Body of pancreas (tissue), 4 donors: ENCODE data around the gene SLC35D3. TPM values are rescaled to one million over a fixed set of nuclear protein-coding genes. Genes with fewer than 3 reads are reported as not detected.
"Not testable (repeated sequence)": the region's sequence is repeated elsewhere in the genome, so short reads cannot be mapped to it uniquely, and the experiment has no call there.

Source experiments
- ATAC-seq: fragments of 150-250 bp; one replicate; pipeline ENCODE4 v1.9.1; 2016
- DNase-seq, 4 donors: peaks; one replicate each; pipeline ENCODE4 v3.0.0-alpha.2; 2019
- H3K27ac ChIP-seq, 4 donors: fragments of 200-600 bp; sonication (generic); 1 replicate in 3 of 4; 2 replicates in 1 of 4; pipeline versions ENCODE4 v1.5.1 to v1.6.1; 2016 to 2019; ENCODE audit warnings: mild to moderate bottlenecking in 1 of 4, mixed read lengths in 1 of 4, moderate library complexity in 1 of 4
- H3K27me3 ChIP-seq, 2 donors: fragments of 200-600 bp; sonication (generic); one replicate each; pipeline ENCODE4 v1.6.0; 2016; ENCODE audit warnings: mild to moderate bottlenecking in 1 of 2
- H3K36me3 ChIP-seq, 2 donors: fragments of 200-600 bp; sonication (generic); replicated peaks in 1 of 2; 2 replicates each; pipeline ENCODE4 v1.5.1; 2016; ENCODE audit warnings: low read depth in 2 of 2; ENCODE audit not compliant: insufficient read depth in 1 of 2
- H3K4me1 ChIP-seq: fragments of 200-600 bp; sonication (generic); one replicate; pipeline ENCODE4 v1.6.0; 2016
- H3K4me3 ChIP-seq, 2 donors: fragments of 200-600 bp; sonication (generic); 1 replicate in 1 of 2; 2 replicates in 1 of 2; pipeline ENCODE4 v1.5.1; 2016 to 2019
- H3K9me3 ChIP-seq, 3 donors: fragments of 200-600 bp; sonication (generic); 1 replicate in 2 of 3; 2 replicates in 1 of 3; pipeline ENCODE4 v1.5.1; 2016
- CTCF ChIP-seq, 7 experiments: fragments of 450-650 bp in 4 of 7; fragments of 200-600 bp in 3 of 7; sonication (generic) in 3 of 7; IDR thresholded peaks; one replicate each; pipeline ENCODE4 v1.5.1; 2016 to 2019; ENCODE audit warnings: antibody characterized with exemption in 7 of 7
- POLR2A ChIP-seq, 3 donors: fragments of 450-650 bp; IDR thresholded peaks; one replicate each; pipeline ENCODE4 v1.6.1; 2016; ENCODE audit warnings: antibody characterized with exemption in 3 of 3, mild to moderate bottlenecking in 2 of 3
- WGBS, 2 donors: methylation state at CpG; one replicate each; pipeline ENCODE4 v1.1.5; 2017; 5-methylcytosine and 5-hydroxymethylcytosine counted together
- intact Hi-C: fragments of 100-400 bp; cut with DNase I; formaldehyde crosslinking; loops from one replicate; pipeline ENCODE4 v1.15.1; 2023
- total RNA-seq, 2 donors: library from RNA; depleted of rRNA; stranded (reverse); fragments of >200 nt; gene quantifications; one replicate each; pipeline ENCODE4 v1.1.0, GENCODE V29; 2016

The SLC35D3 gene
- total RNA-seq, 2 donors from 2014 or later, result not detected

GRCh38 chr6:136893187-136893586, 28.9 kb upstream of the SLC35D3 start:
- no peak for DNase-seq
- intact Hi-C loops, result no loop called here
- no peak for ATAC-seq
- no peaks in the 10 kb centered on the region for H3K36me3 ChIP-seq
- peaks cover 35% of the 10 kb centered on the region for H3K4me1 ChIP-seq
- 69 to 81% methylated on average over 5 of the region's 5 CpGs for WGBS, 2 donors
- H3K9me3 ChIP-seq, result no peaks in the 10 kb centered on the region
- H3K4me3 ChIP-seq, result no peak overlapping the region
- H3K27me3 ChIP-seq, result no peaks in the 10 kb centered on the region
- no peak overlapping the region for H3K27ac ChIP-seq
- TF ChIP-seq POLR2A (IDR thresholded peaks at IDR 0.05) (no peak), CTCF (IDR thresholded peaks at IDR 0.05) (no peak)

- no peak overlapping the region for H3K27ac ChIP-seq
- H3K4me1 ChIP-seq, result peaks cover 9% of the 10 kb centered on the region
- no peaks in the 10 kb centered on the region for H3K36me3 ChIP-seq
- DNase-seq, result no peak
- H3K9me3 ChIP-seq, result no peaks in the 10 kb centered on the region
- no peak for ATAC-seq
- no peak overlapping the region for H3K4me3 ChIP-seq
- intact Hi-C loops, result no loop called here
- TF ChIP-seq POLR2A (IDR thresholded peaks at IDR 0.05), result no peak
- TF ChIP-seq CTCF (IDR thresholded peaks at IDR 0.05), result no peak
- no peaks in the 10 kb centered on the region for H3K27me3 ChIP-seq
- 44 to 61% methylated on average over 3 of the region's 3 CpGs for WGBS, 2 donors
These were observed 26.2 kb upstream of the SLC35D3 start for GRCh38 chr6:136895901-136896300.

GRCh38 chr6:136897071-136897470, 25.0 kb upstream of the SLC35D3 start:
- no peak for ATAC-seq
- intact Hi-C loops, result no loop called here
- H3K4me1 ChIP-seq, result peaks cover 8% of the 10 kb centered on the region
- no peak for TF ChIP-seq CTCF (IDR thresholded peaks at IDR 0.05)
- TF ChIP-seq POLR2A (IDR thresholded peaks at IDR 0.05), result no peak
- 43 to 90% methylated on average over 1 of the region's 1 CpG for WGBS, 2 donors
- H3K27me3 ChIP-seq, result no peaks in the 10 kb centered on the region
- no peak overlapping the region for H3K4me3 ChIP-seq
- H3K27ac ChIP-seq, result no peak overlapping the region
- no peaks in the 10 kb centered on the region for H3K36me3 ChIP-seq
- DNase-seq, result no peak
- H3K9me3 ChIP-seq, result no peaks in the 10 kb centered on the region

GRCh38 chr6:136901212-136901784, 20.8 kb upstream of the SLC35D3 start:
- TF ChIP-seq CTCF (IDR thresholded peaks at IDR 0.05), result no peak
- no peak for TF ChIP-seq POLR2A (IDR thresholded peaks at IDR 0.05)
- Histone ChIP-seq H3K36me3 (peaks cover 0 to 3% of the 10 kb centered on the region in 2 donors), H3K4me3 (no peak overlapping the region), H3K9me3 (no peaks in the 10 kb centered on the region), H3K27me3 (no peaks in the 10 kb centered on the region), H3K27ac (no peak overlapping the region), H3K4me1 (peaks cover under 1% of the 10 kb centered on the region)
- ATAC-seq, result no peak
- intact Hi-C loops, result no loop called here
- DNase-seq, result no peak
- 88 to 92% methylated on average over 5 of the region's 5 CpGs for WGBS, 2 donors

GRCh38 chr6:136904477-136904876, 17.6 kb upstream of the SLC35D3 start:
- DNase-seq, intact Hi-C loops, H3K4me1 ChIP-seq, H3K27ac ChIP-seq, ATAC-seq, H3K9me3 ChIP-seq, H3K27me3 ChIP-seq, H3K4me3 ChIP-seq, H3K36me3 ChIP-seq: not testable (repeated sequence)
- WGBS, 2 donors, result 96 to 98% methylated on average over 3 of the region's 3 CpGs
